LNCaP clone FGC (cell line): ENCODE data around the gene SLC34A3.

ENCODE experiments used
- DNase-seq: peaks from one replicate; pipeline ENCODE4 v3.0.0-alpha.2; 2011; ENCODE audit warnings: low read depth
- H3K4me3 ChIP-seq: 2 replicates; pipeline ENCODE4 v1.5.1; 2011; ENCODE audit warnings: mild to moderate bottlenecking, low read depth, low read length, control low read depth
- CTCF ChIP-seq: IDR thresholded peaks from 2 replicates; pipeline ENCODE4 v1.5.1; 2012; ENCODE audit warnings: mild to moderate bottlenecking; ENCODE audit not compliant: control insufficient read depth, insufficient read depth; ENCODE audit errors: extremely low read depth

Gene SLC34A3

GRCh38 chr9:137213160-137214060 is 17.3 kb upstream of the SLC34A3 start:
- DNase-seq = no peak
- H3K4me3 ChIP-seq = no peak overlapping the region
- no peak for TF ChIP-seq CTCF

GRCh38 chr9:137214620-137215019 is 16.1 kb upstream of the SLC34A3 start:
- no peak for TF ChIP-seq CTCF
- no peak overlapping the region for H3K4me3 ChIP-seq
- DNase-seq = no peak

- no peak for TF ChIP-seq CTCF
- no peak for DNase-seq
- H3K4me3 ChIP-seq = no peak overlapping the region
Measured at GRCh38 chr9:137215196-137215986, 15.3 kb upstream of the SLC34A3 start.

- H3K4me3 ChIP-seq = peak overlapping the region; percentile 73
- no peak for DNase-seq
- no peak for TF ChIP-seq CTCF
Measured at GRCh38 chr9:137216188-137216965, 14.3 kb upstream of the SLC34A3 start.

GRCh38 chr9:137217276-137218211 is 13.2 kb upstream of the SLC34A3 start:
- peak; percentile 30 for TF ChIP-seq CTCF
- peak overlapping the region; percentile 73 for H3K4me3 ChIP-seq
- peak; percentile 90 for DNase-seq
